GM03348 (cell line): ENCODE data around the gene PEX11A.

Source experiments
- DNase-seq: peaks from one replicate; pipeline ENCODE4 v3.0.0; 2012; ENCODE audit warnings: low spot score

Gene PEX11A

GRCh38 chr15:89654847-89655805 lies 35.4 kb downstream of the PEX11A start, which contains the start of gene KIF7:
Gene KIF7, minus strand, starts transcription at chr15:89655467. Its CDS starts 2,537 bp downstream, at chr15:89652930.
- DNase-seq, result peak; percentile 93

- peak; percentile 69 for DNase-seq
These were observed 36.2 kb downstream of the PEX11A start for GRCh38 chr15:89654301-89654761.

DNA sequence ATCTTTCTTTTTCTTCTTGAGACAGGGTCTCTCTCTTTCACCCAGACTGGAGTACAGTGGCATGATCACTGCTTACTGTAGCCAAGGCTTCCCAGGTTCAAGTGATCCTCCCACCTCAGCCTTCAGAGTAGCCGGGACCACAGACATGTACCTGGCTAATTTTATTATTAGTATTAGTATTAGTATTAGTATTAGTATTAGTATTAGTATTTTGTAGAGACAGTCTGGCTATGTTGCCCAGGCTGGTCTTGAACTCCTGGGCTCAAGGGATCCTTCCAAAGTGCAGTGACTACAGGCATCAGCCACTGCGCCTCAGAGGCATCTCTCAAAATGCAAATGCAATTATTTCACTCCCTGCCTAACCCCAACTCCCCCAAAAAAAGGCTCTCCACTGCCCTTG lies 37.0 kb downstream of the PEX11A start:
- DNase-seq, result no peak

DNA sequence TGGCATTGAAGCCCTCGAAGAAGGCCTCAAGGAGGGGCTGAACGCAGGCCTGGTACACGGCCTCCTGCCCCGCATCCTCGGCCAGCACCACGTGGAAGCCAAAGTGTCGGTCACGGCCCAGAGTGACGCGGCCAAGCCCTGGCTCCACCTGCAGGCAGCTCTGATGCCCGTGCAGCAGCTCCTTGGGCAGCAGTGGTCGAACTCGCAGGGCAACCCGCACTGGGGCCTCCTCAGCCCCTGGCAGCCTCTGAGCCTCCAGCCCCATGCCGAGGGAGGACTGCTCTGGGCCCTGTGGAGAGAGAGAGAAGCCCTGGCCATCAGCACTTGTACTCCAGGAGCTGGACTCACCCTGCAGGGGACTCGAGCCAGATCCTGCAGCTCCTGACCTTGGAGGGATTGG lies 37.9 kb downstream of the PEX11A start:
- DNase-seq, result no peak

- DNase-seq, result no peak
These were observed 38.4 kb downstream of the PEX11A start for GRCh38 chr15:89652131-89652530.

- DNase-seq, result no peak
These were observed 40.8 kb downstream of the PEX11A start for GRCh38 chr15:89649716-89650115.

DNA sequence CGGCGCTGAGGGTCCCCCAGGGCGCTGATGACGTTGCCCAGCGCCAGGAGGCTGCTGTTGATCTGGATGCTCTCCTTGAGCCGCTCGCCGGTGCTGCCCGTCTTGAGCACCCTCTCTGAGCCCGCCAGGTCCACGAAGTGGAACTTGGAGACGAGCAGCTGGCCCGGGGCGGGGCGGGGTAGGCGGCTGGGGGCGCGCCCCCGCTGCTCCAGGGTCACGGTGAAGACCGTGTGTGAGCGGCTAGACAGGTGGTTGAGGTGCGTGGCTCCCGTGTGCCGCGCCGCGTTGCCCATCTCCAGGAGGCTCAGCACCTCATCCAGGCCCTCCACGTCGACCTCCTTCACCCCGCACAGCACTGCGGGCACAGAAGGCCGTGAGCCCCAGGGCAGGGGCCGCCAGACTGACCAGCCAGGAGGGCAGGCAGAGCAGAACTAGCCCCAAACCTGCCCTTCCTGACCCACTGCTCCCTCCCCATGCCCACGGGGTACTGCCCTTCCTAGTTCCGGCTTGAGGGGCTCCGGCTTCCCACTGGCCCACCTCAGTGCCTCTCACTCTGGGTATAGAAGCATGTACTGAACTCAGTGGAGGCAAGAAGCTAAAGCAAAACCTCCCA lies 41.4 kb downstream of the PEX11A start:
- no peak for DNase-seq

DNA sequence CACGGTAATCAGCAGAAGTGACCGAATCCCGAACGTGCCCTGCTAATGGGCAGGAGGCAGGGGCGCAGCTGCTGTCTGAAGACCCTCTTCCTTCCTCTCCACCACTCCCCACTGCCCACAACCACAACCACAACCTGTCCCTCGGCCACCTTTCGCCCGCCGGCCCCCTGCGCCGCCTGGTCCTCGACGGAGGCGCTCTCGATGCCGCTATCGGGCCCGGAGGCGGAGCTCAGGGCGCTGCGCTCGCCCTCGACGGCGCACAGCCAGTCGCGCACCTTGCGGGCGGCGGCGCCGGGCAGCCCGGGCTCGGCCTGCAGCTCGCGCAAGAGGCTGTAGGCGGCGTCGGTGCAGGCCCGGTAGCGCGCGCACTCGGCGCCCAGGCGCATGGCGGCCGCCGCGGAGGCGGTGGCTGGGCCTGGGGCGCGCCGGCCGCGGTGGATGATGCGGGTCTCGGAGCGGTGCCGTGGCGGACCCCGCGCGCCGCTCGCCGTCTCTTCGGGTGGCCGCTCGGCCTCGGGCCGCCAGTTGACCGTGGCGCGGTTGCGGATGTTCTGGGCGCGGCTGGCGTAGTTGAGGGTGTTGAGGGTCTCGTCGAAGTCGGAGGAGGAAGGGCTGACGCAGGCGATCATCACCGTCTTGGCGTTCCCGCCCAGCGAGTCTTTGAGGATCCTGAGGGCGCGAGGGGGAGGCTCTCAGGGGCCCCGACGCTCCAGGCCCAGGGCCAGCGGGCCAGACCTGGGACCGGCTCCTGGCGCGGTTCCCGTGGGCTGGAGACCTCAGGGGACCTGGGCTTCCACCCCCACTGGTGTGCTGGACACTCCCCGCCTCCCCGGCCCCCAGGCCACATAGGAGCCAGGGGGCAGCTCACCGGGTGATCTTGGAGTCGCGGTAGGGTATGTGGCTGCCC lies 42.2 kb downstream of the PEX11A start:
- no peak for DNase-seq

GRCh38 chr15:89647191-89647851 lies 43.2 kb downstream of the PEX11A start:
- DNase-seq, result peak; percentile 92

DNA sequence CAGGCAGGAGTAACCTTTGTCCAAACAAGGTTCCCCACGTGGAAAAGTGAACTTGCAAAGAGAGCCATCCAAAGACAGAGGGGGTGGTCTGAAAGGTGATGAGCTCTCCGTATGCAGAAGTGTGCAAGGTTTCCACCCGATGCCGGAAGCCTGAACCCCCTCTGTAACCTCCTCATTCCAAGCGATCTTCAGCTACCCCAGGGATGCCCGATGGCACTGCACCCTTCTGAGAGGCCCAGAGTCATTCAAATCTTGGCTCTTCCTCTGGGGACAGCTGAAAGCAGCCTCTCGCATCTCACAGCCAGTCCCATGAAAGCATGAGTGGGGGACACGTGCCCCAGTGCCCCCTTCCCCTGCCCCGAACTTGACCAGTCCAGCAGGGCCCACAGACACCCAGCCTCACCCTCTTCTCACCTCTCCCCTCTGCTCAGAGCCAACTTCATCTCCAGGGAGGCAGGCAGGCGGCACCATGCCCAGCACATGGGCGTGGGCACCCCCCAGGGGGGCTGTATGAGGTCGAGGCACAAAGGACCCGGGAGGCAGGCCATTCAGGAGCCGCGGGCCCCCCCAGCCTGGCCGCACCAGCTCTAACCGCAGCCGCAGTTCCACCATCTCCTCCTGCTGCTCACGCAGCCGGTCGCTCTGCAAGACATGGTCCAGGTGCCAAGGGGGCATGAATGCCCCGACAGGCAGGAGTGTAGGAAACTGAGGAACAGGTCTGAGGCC lies 44.0 kb downstream of the PEX11A start:
- no peak for DNase-seq

DNA sequence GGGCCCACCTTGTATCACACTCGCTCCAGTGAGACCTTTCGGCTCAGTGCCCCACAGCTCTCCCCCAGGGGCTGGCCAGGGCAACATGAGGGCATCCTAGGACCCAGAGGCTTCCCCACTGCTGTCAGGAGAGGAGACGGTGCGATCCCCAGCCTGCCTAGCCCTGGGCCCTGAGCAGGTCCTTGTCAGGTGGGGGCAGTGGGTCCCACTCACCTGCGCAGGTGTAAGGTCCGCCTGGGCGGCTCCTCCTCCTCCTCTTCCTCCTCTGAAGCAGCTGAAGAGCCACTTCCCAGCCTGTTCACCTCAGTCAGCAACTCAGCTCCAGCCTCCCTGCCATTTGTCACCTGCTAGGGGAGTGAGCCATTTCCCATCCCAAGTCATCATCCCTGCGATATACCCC lies 44.9 kb downstream of the PEX11A start:
- no peak for DNase-seq

DNA sequence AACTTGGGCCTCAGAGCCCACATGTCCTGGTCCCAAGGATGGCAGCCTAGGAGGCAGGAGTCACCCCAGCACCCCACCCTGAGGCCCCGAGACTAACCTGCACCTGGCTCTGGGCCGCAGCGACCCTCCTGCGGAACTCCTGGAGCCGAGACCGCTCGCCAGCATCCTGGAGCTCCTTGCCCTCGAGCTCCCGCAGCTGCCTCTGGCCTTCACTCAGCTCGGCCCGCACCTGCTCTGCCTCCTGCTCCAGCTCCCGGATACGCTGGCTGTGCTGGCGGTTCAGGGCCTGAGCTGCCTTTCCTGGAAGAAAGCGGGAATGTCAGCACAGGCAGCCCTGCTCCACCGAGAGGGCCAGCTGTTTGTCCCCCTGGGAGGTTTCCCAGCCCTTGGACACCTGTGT lies 48.4 kb downstream of the PEX11A start:
- no peak for DNase-seq

DNA sequence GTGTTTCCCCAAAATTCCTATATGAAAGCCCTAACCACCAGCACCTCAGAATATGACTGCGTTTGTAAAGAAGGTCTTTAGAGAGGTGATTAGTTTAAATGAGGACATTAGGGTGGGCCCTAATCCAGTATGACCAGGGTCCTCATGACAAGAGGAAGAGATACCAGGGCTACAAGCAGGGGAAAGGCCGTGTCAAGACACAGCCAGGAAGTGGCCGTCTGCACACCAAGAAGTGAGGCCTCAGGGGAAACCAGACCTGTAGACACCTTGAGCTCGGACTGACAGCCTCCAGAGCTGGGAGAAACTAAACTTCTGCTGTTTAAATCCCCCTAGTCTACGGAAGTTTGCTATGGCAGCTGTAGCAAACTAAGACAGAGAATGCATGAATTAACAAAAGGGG lies 49.5 kb downstream of the PEX11A start:
- no peak for DNase-seq

GRCh38 chr15:89640245-89640644 lies 50.3 kb downstream of the PEX11A start:
- DNase-seq, result no peak

DNA sequence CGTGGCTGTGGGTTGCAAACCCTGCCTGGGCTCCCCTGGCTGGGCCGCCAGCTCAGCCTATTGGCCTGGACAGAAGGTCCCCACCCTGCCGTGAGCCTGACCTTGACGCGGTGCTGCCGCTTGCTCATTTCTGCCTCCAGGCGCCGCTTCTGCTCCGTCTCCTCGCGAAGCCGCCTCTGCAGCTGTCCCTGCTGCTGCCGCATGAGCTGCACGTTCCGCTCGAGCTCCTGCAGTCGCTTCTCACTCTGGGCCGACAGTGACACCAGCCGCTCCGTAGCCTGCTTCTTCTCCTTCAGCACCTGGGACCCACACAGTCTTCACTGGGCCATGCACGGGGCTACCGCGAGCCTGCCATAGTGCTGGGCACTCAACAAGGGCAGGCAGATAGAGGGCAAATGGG lies 57.0 kb downstream of the PEX11A start:
- no peak for DNase-seq

GRCh38 chr15:89632563-89633430 lies 57.8 kb downstream of the PEX11A start:
- no peak for DNase-seq

GRCh38 chr15:89631902-89632264 lies 58.7 kb downstream of the PEX11A start:
- DNase-seq, result no peak
